A549 (cell line): ENCODE results near the gene CLEC4F.

Experiments used
- MAFK ChIP-seq: fragments of 450-650 bp; IDR thresholded peaks from 2 replicates; pipeline ENCODE4 v1.6.1; 2014; ENCODE audit not compliant: partially characterized antibody
- TF ChIP-seq, protein P1 (sequence below): fragments of >200 bp; sonication (Bioruptor Twin); formaldehyde crosslinking; IDR thresholded peaks from 3 replicates; pipeline ENCODE4 v1.5.1; 2016

- TF ChIP-seq, protein P1, sequence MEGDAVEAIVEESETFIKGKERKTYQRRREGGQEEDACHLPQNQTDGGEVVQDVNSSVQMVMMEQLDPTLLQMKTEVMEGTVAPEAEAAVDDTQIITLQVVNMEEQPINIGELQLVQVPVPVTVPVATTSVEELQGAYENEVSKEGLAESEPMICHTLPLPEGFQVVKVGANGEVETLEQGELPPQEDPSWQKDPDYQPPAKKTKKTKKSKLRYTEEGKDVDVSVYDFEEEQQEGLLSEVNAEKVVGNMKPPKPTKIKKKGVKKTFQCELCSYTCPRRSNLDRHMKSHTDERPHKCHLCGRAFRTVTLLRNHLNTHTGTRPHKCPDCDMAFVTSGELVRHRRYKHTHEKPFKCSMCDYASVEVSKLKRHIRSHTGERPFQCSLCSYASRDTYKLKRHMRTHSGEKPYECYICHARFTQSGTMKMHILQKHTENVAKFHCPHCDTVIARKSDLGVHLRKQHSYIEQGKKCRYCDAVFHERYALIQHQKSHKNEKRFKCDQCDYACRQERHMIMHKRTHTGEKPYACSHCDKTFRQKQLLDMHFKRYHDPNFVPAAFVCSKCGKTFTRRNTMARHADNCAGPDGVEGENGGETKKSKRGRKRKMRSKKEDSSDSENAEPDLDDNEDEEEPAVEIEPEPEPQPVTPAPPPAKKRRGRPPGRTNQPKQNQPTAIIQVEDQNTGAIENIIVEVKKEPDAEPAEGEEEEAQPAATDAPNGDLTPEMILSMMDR = no peak
- TF ChIP-seq MAFK = no peak
These were observed 24.1 kb downstream of the CLEC4F start for GRCh38 chr2:70796262-70796661.
